OCI-LY7 (cell line): Measurements from ENCODE around the gene ENSA. TPM values are rescaled to one million over a fixed set of nuclear protein-coding genes. Genes with fewer than 3 reads are reported as not detected.
A peak's percentile ranks its signal among the peaks of the same experiment; 100 is the strongest.
"Not testable (repeated sequence)": the region's sequence is repeated elsewhere in the genome, so short reads cannot be mapped to it uniquely, and the experiment has no call there.

ENCODE experiments used
- BruUV-seq: library from RNA; stranded (reverse); fragments of 400-500 nt; replicated peaks from 2 replicates; lab custom pipeline; 2021; lab: Mats Ljungman, UMichigan
- CTCF ChIA-PET: fragments of 300-600 bp; sonication (Branson Sonifier 250); formaldehyde crosslinking; loops from one replicate; lab custom pipeline; 2022; ENCODE audit warnings: antibody characterized with exemption; ENCODE audit not compliant: unreplicated experiment; lab: Charles Lee
- POLR2A ChIA-PET: fragments of 300-600 bp; sonication (Branson Sonifier 250); formaldehyde crosslinking; loops from one replicate; lab custom pipeline; 2022; ENCODE audit warnings: antibody characterized with exemption; lab: Charles Lee
- DNase-seq: peaks from one replicate; pipeline ENCODE4 v3.0.0-alpha.2; 2015; ENCODE audit warnings: low spot score
- H2AFZ ChIP-seq: fragments of 200-600 bp; sonication (generic), shearing (Covaris generic); 2 replicates; pipeline ENCODE4 v1.6.1; 2014; ENCODE audit warnings: mild to moderate bottlenecking, antibody characterized with exemption, low read length, moderate library complexity
- H3K27ac ChIP-seq: fragments of 200-600 bp; sonication (generic); 2 replicates; pipeline ENCODE4 v1.5.1; 2014; ENCODE audit warnings: mixed run types, low read depth, mild to moderate bottlenecking, moderate library complexity, low read length, inconsistent platforms; ENCODE audit not compliant: poor library complexity, severe bottlenecking
- H3K36me3 ChIP-seq: fragments of 200-600 bp; sonication (generic); 2 replicates; pipeline ENCODE4 v1.6.1; 2014; ENCODE audit warnings: mild to moderate bottlenecking, antibody characterized with exemption, low read length, moderate library complexity, mixed read lengths; ENCODE audit not compliant: insufficient read depth
- H3K4me1 ChIP-seq: fragments of 200-600 bp; sonication (generic); 2 replicates; pipeline ENCODE4 v1.5.1; 2014; ENCODE audit warnings: mild to moderate bottlenecking, low read length; ENCODE audit not compliant: insufficient read depth, poor library complexity, severe bottlenecking
- H3K4me2 ChIP-seq: fragments of 200-600 bp; sonication (generic); 2 replicates; pipeline ENCODE4 v1.6.1; 2014; ENCODE audit warnings: mild to moderate bottlenecking, low read length
- H3K4me3 ChIP-seq: fragments of 200-600 bp; sonication (generic); 2 replicates; pipeline ENCODE4 v1.5.1; 2014; ENCODE audit warnings: mild to moderate bottlenecking, low read depth, low read length; ENCODE audit not compliant: poor library complexity, severe bottlenecking
- H3K79me2 ChIP-seq: fragments of 200-600 bp; sonication (generic); 2 replicates; pipeline ENCODE4 v1.6.1; 2016; ENCODE audit warnings: low read depth, mild to moderate bottlenecking, low read length, moderate library complexity, mixed read lengths; ENCODE audit not compliant: insufficient read depth
- H3K9me2 ChIP-seq: fragments of 200-600 bp; sonication (generic); 2 replicates; pipeline ENCODE4 v1.6.1; 2016; ENCODE audit warnings: mild to moderate bottlenecking, low read length, mixed read lengths; ENCODE audit not compliant: insufficient read depth
- H3K9me3 ChIP-seq: fragments of 200-600 bp; sonication (generic); 2 replicates; pipeline ENCODE4 v1.6.1; 2014; ENCODE audit warnings: mild to moderate bottlenecking, mixed run types, low read length, mixed read lengths
- H4K20me1 ChIP-seq: fragments of 200-600 bp; sonication (generic); 2 replicates; pipeline ENCODE4 v1.6.1; 2014; ENCODE audit warnings: mild to moderate bottlenecking, antibody characterized with exemption, low read length, moderate library complexity, mixed read lengths; ENCODE audit not compliant: insufficient read depth
- CTCF ChIP-seq: fragments of 200-600 bp; sonication (generic); conservative IDR thresholded peaks from 2 replicates; pipeline ENCODE4 v1.5.1; 2014; ENCODE audit warnings: mild to moderate bottlenecking, antibody characterized with exemption, low read length, moderate library complexity, mixed read lengths
- EZH2phosphoT487 ChIP-seq: fragments of 200-600 bp; sonication (generic); IDR thresholded peaks from 2 replicates; pipeline ENCODE4 v1.6.1; 2018; ENCODE audit warnings: low read depth, borderline replicate concordance, mild to moderate bottlenecking, mixed run types, antibody characterized with exemption, low read length, moderate library complexity, mixed read lengths
- intact Hi-C: fragments of 100-400 bp; cut with micrococcal nuclease; formaldehyde crosslinking; loops from one replicate; pipeline ENCODE4 v1.10.0; 2022; ENCODE audit not compliant: unreplicated experiment
- total RNA-seq, 2 experiments: library from RNA; depleted of rRNA in 1 of 2; stranded (reverse); fragments of >200 nt in 1 of 2; shearing (Covaris generic) in 1 of 2; gene quantifications; 2 replicates each; pipeline ENCODE4 v1.2.3, GENCODE V29; 2014 to 2022

The ENSA gene
- total RNA-seq, 2 experiments from 2014 or later, result 97.1 to 164 TPM

GRCh38 chr1:150581437-150581836 lies 48.0 kb downstream of the ENSA start:
- peaks cover 27% of the 10 kb centered on the region for H4K20me1 ChIP-seq
- CTCF ChIA-PET, result interaction anchor here (1.2 kb wide), 1 partner anchor 19 kb away, joined by 3 read pairs; no protein-coding TSS in a partner anchor
- DNase-seq, intact Hi-C loops, H3K9me2 ChIP-seq, H3K4me3 ChIP-seq, H3K9me3 ChIP-seq, H2AFZ ChIP-seq, BruUV-seq: not testable (repeated sequence)
- H3K27ac ChIP-seq, result peak overlapping the region; percentile 17
- POLR2A ChIA-PET, result interaction anchor here (1.0 to 13.8 kb wide), 4 partner anchors 8 to 68 kb away, joined by 3 to 260 read pairs (median 8); no protein-coding TSS in a partner anchor
- peaks cover 22% of the 10 kb centered on the region for H3K4me1 ChIP-seq
- peak overlapping the region; percentile 31 for H3K4me2 ChIP-seq
- H3K79me2 ChIP-seq, result peaks cover 39% of the 10 kb centered on the region
- H3K36me3 ChIP-seq, result peaks cover 29% of the 10 kb centered on the region

GRCh38 chr1:150580966-150581365 lies 48.4 kb downstream of the ENSA start:
- Histone ChIP-seq H3K4me2 (peak overlapping the region; percentile 31), H3K4me1 (peaks cover 27% of the 10 kb centered on the region), H4K20me1 (peaks cover 32% of the 10 kb centered on the region), H3K36me3 (peaks cover 34% of the 10 kb centered on the region), H3K79me2 (peaks cover 44% of the 10 kb centered on the region), H3K27ac (peak overlapping the region; percentile 17)
- H3K4me3 ChIP-seq, H3K9me2 ChIP-seq, DNase-seq, H2AFZ ChIP-seq, BruUV-seq, intact Hi-C loops, H3K9me3 ChIP-seq: not testable (repeated sequence)
- ChIA-PET CTCF (interaction anchor here (1.2 to 2.5 kb wide), 2 partner anchors 19 to 20 kb away, joined by 3 to 13 read pairs; no protein-coding TSS in a partner anchor), POLR2A (interaction anchor here (1.0 to 13.8 kb wide), 5 partner anchors 8 to 68 kb away, joined by 3 to 260 read pairs (median 6); no protein-coding TSS in a partner anchor)

- Histone ChIP-seq H2AFZ (peak overlapping the region; percentile 18; the same call in 1 of the 2 replicates), H3K27ac (peak overlapping the region; percentile 85), H3K4me2 (peak overlapping the region; percentile 84), H3K9me3 (no peaks in the 10 kb centered on the region), H3K4me3 (peak overlapping the region; percentile 99), H3K4me1 (peaks cover 36% of the 10 kb centered on the region), H4K20me1 (peaks cover 41% of the 10 kb centered on the region), H3K9me2 (no peaks in the 10 kb centered on the region), H3K36me3 (peaks cover 42% of the 10 kb centered on the region), H3K79me2 (peaks cover 52% of the 10 kb centered on the region)
- TF ChIP-seq EZH2phosphoT487 (no peak), CTCF (no peak)
- TSS peak; percentile 96 for BruUV-seq
- no peak for DNase-seq
- ChIA-PET POLR2A (interaction anchor here (0.6 to 13.8 kb wide), 15 partner anchors 9 to 325 kb away, joined by 3 to 260 read pairs (median 6); partner anchors contain the start of gene GOLPH3L), CTCF (interaction anchor here (1.2 to 2.5 kb wide), 4 partner anchors 12 to 19 kb away, joined by 3 to 13 read pairs (median 6); no protein-coding TSS in a partner anchor)
- intact Hi-C loops, result loop anchor here (1.0 kb wide), 1 partner anchor 17 kb away; no protein-coding TSS in a partner anchor
Observed at GRCh38 chr1:150579945-150580642, 49.3 kb downstream of the ENSA start.
